Calu3 (cell line): ENCODE data around the gene CLCA2. TPM values are rescaled to one million over a fixed set of nuclear protein-coding genes. Genes with fewer than 3 reads are reported as not detected.

Experiments
- BruUV-seq: library from RNA; stranded (reverse); fragments of 400-500 nt; replicated peaks from 2 replicates; lab custom pipeline; 2021; lab: Mats Ljungman, UMichigan
- CTCF ChIA-PET: fragments of 300-600 bp; sonication (Branson Sonifier 250); formaldehyde crosslinking; loops from one replicate; lab custom pipeline; 2022; ENCODE audit warnings: antibody characterized with exemption; lab: Charles Lee
- DNase-seq: peaks from one replicate; pipeline ENCODE4 v3.0.0; 2022
- H3K27ac Mint-ChIP-seq: one replicate; pipeline ENCODE4 v1.8.0; 2022; ENCODE audit warnings: mixed read lengths; ENCODE audit not compliant: unreplicated experiment
- H3K27me3 Mint-ChIP-seq: one replicate; pipeline ENCODE4 v1.8.0; 2022; ENCODE audit warnings: mixed read lengths; ENCODE audit not compliant: unreplicated experiment
- H3K36me3 Mint-ChIP-seq: one replicate; pipeline ENCODE4 v1.8.0; 2022; ENCODE audit warnings: mild to moderate bottlenecking, moderate library complexity, mixed read lengths; ENCODE audit not compliant: insufficient read depth, unreplicated experiment
- H3K4me1 Mint-ChIP-seq: one replicate; pipeline ENCODE4 v1.8.0; 2022; ENCODE audit warnings: mild to moderate bottlenecking, low read depth, mixed read lengths; ENCODE audit not compliant: unreplicated experiment
- H3K4me3 Mint-ChIP-seq: one replicate; pipeline ENCODE4 v1.8.0; 2022; ENCODE audit warnings: mild to moderate bottlenecking, low read depth, moderate library complexity, mixed read lengths; ENCODE audit not compliant: unreplicated experiment
- H3K9me3 Mint-ChIP-seq: one replicate; pipeline ENCODE4 v1.8.0; 2022; ENCODE audit warnings: low read depth, mixed read lengths; ENCODE audit not compliant: unreplicated experiment
- CTCF ChIP-seq: fragments of 200-600 bp; IDR thresholded peaks from one replicate; pipeline ENCODE4 v1.8.0; 2022; ENCODE audit warnings: antibody characterized with exemption; ENCODE audit not compliant: unreplicated experiment
- intact Hi-C: fragments of 100-400 bp; cut with micrococcal nuclease; formaldehyde crosslinking; loops from one replicate; pipeline ENCODE4 v1.10.0; 2022; ENCODE audit not compliant: unreplicated experiment
- total RNA-seq: library from RNA; stranded (reverse); gene quantifications from 2 replicates; pipeline ENCODE4 v1.2.3, GENCODE V29; 2022

CLCA2 gene
- total RNA-seq, 1 experiment from 2014 or later = not detected

GRCh38 chr1:86470859-86471258, 46.9 kb downstream of the CLCA2 start:
- CTCF ChIA-PET = interaction anchor here (1.2 kb wide), 1 partner anchor 16 kb away, joined by 4 read pairs; no protein-coding TSS in a partner anchor
- no TSS peak for BruUV-seq
- no peak for TF ChIP-seq CTCF
- Mint-ChIP-seq H3K36me3 (no peaks in the 10 kb centered on the region), H3K27ac (no peak overlapping the region), H3K27me3 (peaks cover 36% of the 10 kb centered on the region), H3K9me3 (no peaks in the 10 kb centered on the region), H3K4me3 (no peak overlapping the region), H3K4me1 (no peaks in the 10 kb centered on the region)
- intact Hi-C loops = loop anchor here (10.0 kb wide), 1 partner anchor 214 kb away; no protein-coding TSS in a partner anchor
- no peak for DNase-seq

- Mint-ChIP-seq H3K36me3 (no peaks in the 10 kb centered on the region), H3K27ac (no peak overlapping the region), H3K4me3 (no peak overlapping the region), H3K4me1 (no peaks in the 10 kb centered on the region), H3K9me3 (no peaks in the 10 kb centered on the region), H3K27me3 (peaks cover 36% of the 10 kb centered on the region)
- no TSS peak for BruUV-seq
- TF ChIP-seq CTCF = no peak
- intact Hi-C loops = loop anchor here (10.0 kb wide), 1 partner anchor 214 kb away; no protein-coding TSS in a partner anchor
- CTCF ChIA-PET = no interaction called here
- no peak for DNase-seq
Observed at GRCh38 chr1:86471291-86471690, 47.3 kb downstream of the CLCA2 start.

GRCh38 chr1:86472152-86472551, 48.2 kb downstream of the CLCA2 start:
- H3K4me1 Mint-ChIP-seq = no peaks in the 10 kb centered on the region
- H3K36me3 Mint-ChIP-seq = no peaks in the 10 kb centered on the region
- intact Hi-C loops = loop anchor here (10.0 kb wide), 1 partner anchor 213 kb away; no protein-coding TSS in a partner anchor
- TF ChIP-seq CTCF = no peak
- no peak for DNase-seq
- CTCF ChIA-PET = no interaction called here
- no TSS peak for BruUV-seq
- H3K4me3 Mint-ChIP-seq = no peak overlapping the region
- H3K27me3 Mint-ChIP-seq = peaks cover 36% of the 10 kb centered on the region
- no peaks in the 10 kb centered on the region for H3K9me3 Mint-ChIP-seq
- H3K27ac Mint-ChIP-seq = no peak overlapping the region

GRCh38 chr1:86472767-86473166, 48.8 kb downstream of the CLCA2 start:
- peaks cover 36% of the 10 kb centered on the region for H3K27me3 Mint-ChIP-seq
- H3K27ac Mint-ChIP-seq = no peak overlapping the region
- no peaks in the 10 kb centered on the region for H3K4me1 Mint-ChIP-seq
- H3K36me3 Mint-ChIP-seq = no peaks in the 10 kb centered on the region
- no TSS peak for BruUV-seq
- TF ChIP-seq CTCF = no peak
- H3K4me3 Mint-ChIP-seq = no peak overlapping the region
- H3K9me3 Mint-ChIP-seq = no peaks in the 10 kb centered on the region
- DNase-seq = no peak
- intact Hi-C loops = loop anchor here (1.0 to 10.0 kb wide), 2 partner anchors 53 to 212 kb away; no protein-coding TSS in a partner anchor
- CTCF ChIA-PET = interaction anchor here (1.0 to 1.7 kb wide), 2 partner anchors 27 to 32 kb away, joined by 3 to 4 read pairs; no protein-coding TSS in a partner anchor
